ENCODE results near the gene LKAAEAR1.

GRCh38 chr20:64112691-64113443 lies 28.7 kb upstream of the LKAAEAR1 start:
- TF ChIP-seq NR3C1 (CRISPR knock-in tag; conservative IDR thresholded peaks at IDR 0.05; ENCODE audit: low read depth): no peak
- no peak for TF ChIP-seq HMGXB4 (CRISPR knock-in tag; IDR thresholded peaks at IDR 0.05)
- no peak for TF ChIP-seq SP1 (CRISPR knock-in tag; conservative IDR thresholded peaks at IDR 0.05)
- no peak for TF ChIP-seq FOXP1 (CRISPR knock-in tag; IDR thresholded peaks at IDR 0.05; ENCODE audit: borderline replicate concordance)
- no peak for TF ChIP-seq CTCF (IDR thresholded peaks at IDR 0.05)
- no peak for TF ChIP-seq ETV6 (CRISPR knock-in tag; IDR thresholded peaks at IDR 0.05)
- TF ChIP-seq E2F1 (CRISPR knock-in tag; IDR thresholded peaks at IDR 0.05): no peak
- TF ChIP-seq MAX (CRISPR knock-in tag; IDR thresholded peaks at IDR 0.05): no peak
- no peak for TF ChIP-seq ARID4B (CRISPR knock-in tag; IDR thresholded peaks at IDR 0.05; ENCODE audit: borderline replicate concordance)
- TF ChIP-seq JUN (CRISPR knock-in tag; IDR thresholded peaks at IDR 0.05): no peak
- TF ChIP-seq NR1H2 (CRISPR knock-in tag; IDR thresholded peaks at IDR 0.05): no peak

All from WTC11 (cell line).